HepG2 (cell line): ENCODE measurements around the gene CCDC17. TPM values are rescaled to one million over a fixed set of nuclear protein-coding genes. Genes with fewer than 3 reads are reported as not detected.

Source experiments
- ARID3A ChIP-seq: IDR thresholded peaks from 2 replicates; pipeline ENCODE4 v1.6.1; 2012; ENCODE audit warnings: low read depth, low read length, improper control_type of control experiment
- CREB3 ChIP-seq: sonication (generic); formaldehyde crosslinking; IDR thresholded peaks from 2 replicates; pipeline ENCODE4 v1.5.0; 2020; ENCODE audit warnings: missing genetic modification reagents
- FOSL1 ChIP-seq: sonication (generic); formaldehyde crosslinking; IDR thresholded peaks from 2 replicates; pipeline ENCODE4 v1.9.0; 2021; ENCODE audit warnings: missing genetic modification reagents, borderline replicate concordance
- FOXJ3 ChIP-seq: sonication (generic); formaldehyde crosslinking; IDR thresholded peaks from 2 replicates; pipeline ENCODE4 v1.4.0; 2020; ENCODE audit warnings: missing genetic modification reagents, mild to moderate bottlenecking, borderline replicate concordance
- FOXO1 ChIP-seq: sonication (generic); formaldehyde crosslinking; IDR thresholded peaks from 2 replicates; pipeline ENCODE4 v1.4.0; 2020; ENCODE audit warnings: missing genetic modification reagents
- HOXA9 ChIP-seq: sonication (generic); formaldehyde crosslinking; IDR thresholded peaks from 2 replicates; pipeline ENCODE4 v1.8.1; 2022; ENCODE audit warnings: missing genetic modification reagents, mild to moderate bottlenecking, moderate library complexity, borderline replicate concordance
- ISX ChIP-seq: sonication (generic); formaldehyde crosslinking; conservative IDR thresholded peaks from 2 replicates; pipeline ENCODE4 v1.5.0; 2020; ENCODE audit warnings: missing genetic modification reagents
- KIAA2018 ChIP-seq: sonication (generic); formaldehyde crosslinking; IDR thresholded peaks from 2 replicates; pipeline ENCODE4 v1.5.0; 2020; ENCODE audit warnings: mild to moderate bottlenecking, missing genetic modification reagents, borderline replicate concordance
- NCOA5 ChIP-seq: sonication (generic); formaldehyde crosslinking; IDR thresholded peaks from 2 replicates; pipeline ENCODE4 v1.4.0; 2020; ENCODE audit warnings: missing genetic modification reagents
- NFE2L1 ChIP-seq: sonication (generic); formaldehyde crosslinking; IDR thresholded peaks from 2 replicates; pipeline ENCODE4 v1.4.0; 2020; ENCODE audit warnings: missing genetic modification reagents, mild to moderate bottlenecking, borderline replicate concordance
- NFE2L2 ChIP-seq: fragments of 150-350 bp; IDR thresholded peaks from 2 replicates; pipeline ENCODE4 v1.6.1; 2014; ENCODE audit warnings: low read length
- RFX1 ChIP-seq: fragments of 450-650 bp; IDR thresholded peaks from 2 replicates; pipeline ENCODE4 v1.6.1; 2017
- RFXAP ChIP-seq: sonication (generic); formaldehyde crosslinking; IDR thresholded peaks from 2 replicates; pipeline ENCODE4 v1.4.0; 2020; ENCODE audit warnings: missing genetic modification reagents, borderline replicate concordance
- SATB2 ChIP-seq: sonication (generic); formaldehyde crosslinking; IDR thresholded peaks from 2 replicates; pipeline ENCODE4 v1.5.0; 2020; ENCODE audit warnings: missing genetic modification reagents
- SNAPC5 ChIP-seq: sonication (generic); formaldehyde crosslinking; IDR thresholded peaks from 2 replicates; pipeline ENCODE4 v1.8.1; 2023; ENCODE audit warnings: mild to moderate bottlenecking, missing genetic modification reagents, borderline replicate concordance
- STAT5B ChIP-seq: sonication (generic); formaldehyde crosslinking; IDR thresholded peaks from 2 replicates; pipeline ENCODE4 v1.4.0; 2020; ENCODE audit warnings: missing genetic modification reagents
- SUZ12 ChIP-seq: fragments of 150-350 bp; IDR thresholded peaks from 2 replicates; pipeline ENCODE4 v1.6.1; 2014; ENCODE audit warnings: low read depth, low read length
- THAP8 ChIP-seq: sonication (generic); formaldehyde crosslinking; IDR thresholded peaks from 2 replicates; pipeline ENCODE4 v1.5.1; 2020; ENCODE audit warnings: missing genetic modification reagents, mild to moderate bottlenecking, borderline replicate concordance
- ZFP1 ChIP-seq: IDR thresholded peaks from 2 replicates; pipeline ENCODE4 v1.6.1; 2016
- ZNF549 ChIP-seq: sonication (generic); formaldehyde crosslinking; IDR thresholded peaks from 2 replicates; pipeline ENCODE4 v1.5.0; 2020; ENCODE audit warnings: missing genetic modification reagents
- ZSCAN12 ChIP-seq: sonication (generic); formaldehyde crosslinking; IDR thresholded peaks from 2 replicates; pipeline ENCODE4 v1.9.0; 2021; ENCODE audit warnings: mild to moderate bottlenecking, missing genetic modification reagents
- polyA plus RNA-seq, 8 experiments: library from polyadenylated mRNA; depleted of rRNA in 3 of 8; stranded (reverse) in 7 of 8; unstranded in 1 of 8; fragments of >200 nt; fragmentation: Illumina TruSeq in 4 of 8; extraction: Trizol in 4 of 8; gene quantifications; 2 replicates each; pipeline versions ENCODE4 v1.2.1 to v1.2.3, GENCODE V29; 2011 to 2016; ENCODE audit warnings: low read depth in 4 of 8, missing spikeins in 1 of 8, mixed read lengths in 1 of 8; ENCODE audit not compliant: insufficient read depth in 1 of 8
- total RNA-seq, 5 experiments: library from RNA; depleted of rRNA; stranded (reverse); fragments of >200 nt; fragmentation: Illumina TruSeq; extraction: Trizol; gene quantifications; 2 replicates each; pipeline ENCODE4 v1.2.3, GENCODE V29; 2016; ENCODE audit warnings: low read depth in 1 of 5

CCDC17 gene
- total and polyA plus RNA-seq, 2 of the 13 experiments (the other 11 are each of a cell fraction or from before 2014, with no cell fraction given), result 1.5 to 3.3 TPM

- TF ChIP-seq CREB3 (CRISPR knock-in tag) (no peak), SUZ12 (no peak), RFXAP (CRISPR knock-in tag) (no peak), KIAA2018 (CRISPR knock-in tag) (no peak), FOSL1 (CRISPR knock-in tag) (no peak), STAT5B (no peak), ZFP1 (CRISPR knock-in tag) (no peak), FOXO1 (CRISPR knock-in tag) (peak; percentile 88), HOXA9 (CRISPR knock-in tag) (no peak), ZSCAN12 (CRISPR knock-in tag) (no peak), RFX1 (no peak), THAP8 (CRISPR knock-in tag) (no peak), ARID3A (peak; percentile 59; the same call in 1 of the 2 replicates), NFE2L1 (CRISPR knock-in tag) (no peak), NFE2L2 (no peak), ISX (CRISPR knock-in tag) (no peak), SATB2 (0 out of 2 replicates have a peak, but pooled peaks have one; percentile 61), NCOA5 (CRISPR knock-in tag) (no peak), SNAPC5 (CRISPR knock-in tag) (no peak), ZNF549 (CRISPR knock-in tag) (no peak), FOXJ3 (CRISPR knock-in tag) (peak; percentile 83; the same call in 1 of the 2 replicates)
Observed at GRCh38 chr1:45658171-45658570, 34.3 kb upstream of the CCDC17 start (continued).
